H1 (cell line): ENCODE measurements around the gene CYP1A1. TPM values are rescaled to one million over a fixed set of nuclear protein-coding genes. Genes with fewer than 3 reads are reported as not detected.

Source experiments
- BACH1 ChIP-seq: IDR thresholded peaks from 2 replicates; pipeline ENCODE4 v1.6.1; 2012; ENCODE audit warnings: low read length, improper control_type of control experiment
- BCL11A ChIP-seq, 2 experiments: IDR thresholded peaks; one replicate each; pipeline ENCODE4 v1.6.1; 2011; ENCODE audit warnings: low read depth in 2 of 2, low read length in 2 of 2, mild to moderate bottlenecking in 2 of 2
- CHD2 ChIP-seq: IDR thresholded peaks from 2 replicates; pipeline ENCODE4 v1.6.1; 2012; ENCODE audit warnings: low read length, improper control_type of control experiment
- CREB1 ChIP-seq: IDR thresholded peaks from 2 replicates; pipeline ENCODE4 v1.6.1; 2012; ENCODE audit warnings: inconsistent platforms
- EP300 ChIP-seq, 2 experiments: IDR thresholded peaks; 1 replicate in 1 of 2; 2 replicates in 1 of 2; pipeline ENCODE4 v1.6.1; 2011 to 2012; ENCODE audit warnings: low read depth in 2 of 2, low read length in 2 of 2, mild to moderate bottlenecking in 2 of 2, borderline replicate concordance in 1 of 2, inconsistent platforms in 1 of 2, moderate library complexity in 1 of 2
- GABPA ChIP-seq: IDR thresholded peaks from 2 replicates; pipeline ENCODE4 v1.6.1; 2011; ENCODE audit warnings: mild to moderate bottlenecking, low read length, moderate library complexity, borderline replicate concordance; ENCODE audit not compliant: insufficient read depth
- KDM1A ChIP-seq: fragments of 200-600, 300-600 bp; sonication (generic); IDR thresholded peaks from 2 replicates; pipeline ENCODE4 v1.7.1; 2016; ENCODE audit warnings: mild to moderate bottlenecking, low read length, borderline replicate concordance
- KDM4A ChIP-seq: IDR thresholded peaks from one replicate; pipeline ENCODE4 v1.7.1; 2012; ENCODE audit warnings: low read depth, mild to moderate bottlenecking, moderate library complexity, low read length, inconsistent platforms; ENCODE audit not compliant: severe bottlenecking
- KDM5A ChIP-seq: fragments of 200-600 bp; IDR thresholded peaks from 2 replicates; pipeline ENCODE4 v1.7.1; 2012; ENCODE audit warnings: mild to moderate bottlenecking, low read length, inconsistent platforms, mixed read lengths
- MAFK ChIP-seq: IDR thresholded peaks from 2 replicates; pipeline ENCODE4 v1.6.1; 2012; ENCODE audit warnings: low read depth, mild to moderate bottlenecking, improper control_type of control experiment, low read length
- POLR2AphosphoS5 ChIP-seq: IDR thresholded peaks from 2 replicates; pipeline ENCODE4 v1.6.1; 2011; ENCODE audit warnings: low read depth, low read length
- SIRT6 ChIP-seq: IDR thresholded peaks from one replicate; pipeline ENCODE4 v1.7.1; 2012; ENCODE audit warnings: low read length, inconsistent platforms
- TAF1 ChIP-seq: IDR thresholded peaks from 2 replicates; pipeline ENCODE4 v1.6.1; 2011; ENCODE audit warnings: mild to moderate bottlenecking, low read depth, low read length
- TCF12 ChIP-seq: IDR thresholded peaks from 2 replicates; pipeline ENCODE4 v1.6.1; 2011; ENCODE audit warnings: low read depth, mild to moderate bottlenecking, low read length
- YY1 ChIP-seq: IDR thresholded peaks from 2 replicates; pipeline ENCODE4 v1.6.1; 2011; ENCODE audit warnings: low read depth, mild to moderate bottlenecking, low read length
- polyA plus RNA-seq, 7 experiments: library from polyadenylated mRNA; depleted of rRNA in 3 of 7; stranded (reverse) in 5 of 7; unstranded in 2 of 7; fragments of >200 nt in 5 of 7; fragments of 200-250 nt in 2 of 7; gene quantifications; 1 replicate in 5 of 7; 2 replicates in 1 of 7; 4 replicates in 1 of 7; pipeline versions ENCODE4 v1.2.1 to v1.2.3, GENCODE V29; 2011 to 2013; ENCODE audit warnings: missing spikeins in 2 of 7, mixed read lengths in 2 of 7
- total RNA-seq: library from RNA; stranded (reverse); fragmentation: NEBNext Ultra II Directional; extraction: Animal tissue kit (Norgen Biotek cat#: 25700); gene quantifications from 2 replicates; pipeline ENCODE4 v1.2.1, GENCODE V29; 2021

The CYP1A1 gene
- total and polyA plus RNA-seq, 2 of the 8 experiments (the other 6 are each of a cell fraction or from before 2014, with no cell fraction given), result 0.32 to 0.35 TPM

DNA sequence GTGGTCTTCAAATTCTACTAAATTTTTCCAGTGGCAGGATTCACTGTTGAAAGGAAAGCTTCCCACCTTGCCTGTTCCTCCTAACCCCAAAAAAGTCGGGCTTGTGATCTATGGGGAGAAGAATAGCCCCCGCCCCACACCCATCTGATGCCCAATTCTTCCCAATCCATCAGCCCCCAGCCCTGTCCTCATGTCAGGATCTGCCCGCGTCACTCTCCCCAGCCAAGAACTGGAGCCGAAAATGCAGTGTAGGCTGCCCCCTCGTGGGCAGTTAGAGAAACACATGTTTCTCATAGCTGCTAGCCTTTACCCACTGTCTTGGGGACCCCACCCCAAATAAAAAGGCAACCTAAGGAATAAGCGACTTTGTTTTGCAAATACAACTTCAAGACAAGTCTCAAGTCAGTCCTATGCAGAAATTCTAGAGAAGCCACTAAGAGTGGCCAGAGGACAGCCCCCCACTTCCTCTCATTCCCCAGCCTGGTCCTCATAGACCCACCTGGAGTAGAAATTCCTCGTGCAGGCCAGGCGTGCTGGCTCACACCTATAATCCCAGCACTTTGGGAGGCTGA lies 43.5 kb upstream of the CYP1A1 start (continued):
- TF ChIP-seq GABPA, result no peak
- peak; percentile 79 for TF ChIP-seq CREB1
- TF ChIP-seq POLR2AphosphoS5, result no peak
- no peak for TF ChIP-seq BACH1
- TF ChIP-seq KDM1A, result no peak
- no peak for TF ChIP-seq KDM5A
- TF ChIP-seq TAF1, result no peak
- TF ChIP-seq MAFK, result no peak
- no peak for TF ChIP-seq TCF12
- TF ChIP-seq YY1, result no peak
- TF ChIP-seq BCL11A (IDR thresholded peaks at IDR 0.05; ENCODE audit: low read depth in 2 of 2, low read length in 2 of 2), result no peak
- TF ChIP-seq SIRT6, result no peak
- no peak for TF ChIP-seq KDM4A
- TF ChIP-seq EP300 (IDR thresholded peaks at IDR 0.05; ENCODE audit: borderline replicate concordance in 1 of 2, low read depth in 2 of 2, low read length in 2 of 2), result no peak
- TF ChIP-seq CHD2, result no peak
